H1 (cell line): Measurements from ENCODE around the gene SNED1. TPM values are rescaled to one million over a fixed set of nuclear protein-coding genes. Genes with fewer than 3 reads are reported as not detected.

ENCODE experiments used
- POLR2AphosphoS5 ChIP-seq: IDR thresholded peaks from 2 replicates; pipeline ENCODE4 v1.6.1; 2011; ENCODE audit warnings: low read depth, low read length
- POU5F1 ChIP-seq: IDR thresholded peaks from 2 replicates; pipeline ENCODE4 v1.6.1; 2011; ENCODE audit warnings: low read depth, mild to moderate bottlenecking, low read length, moderate library complexity
- polyA plus RNA-seq, 7 experiments: library from polyadenylated mRNA; depleted of rRNA in 3 of 7; stranded (reverse) in 5 of 7; unstranded in 2 of 7; fragments of >200 nt in 5 of 7; fragments of 200-250 nt in 2 of 7; gene quantifications; 1 replicate in 5 of 7; 2 replicates in 1 of 7; 4 replicates in 1 of 7; pipeline versions ENCODE4 v1.2.1 to v1.2.3, GENCODE V29; 2011 to 2013; ENCODE audit warnings: missing spikeins in 2 of 7, mixed read lengths in 2 of 7
- total RNA-seq: library from RNA; stranded (reverse); fragmentation: NEBNext Ultra II Directional; extraction: Animal tissue kit (Norgen Biotek cat#: 25700); gene quantifications from 2 replicates; pipeline ENCODE4 v1.2.1, GENCODE V29; 2021
- TF ChIP-seq, protein P1 (sequence below): IDR thresholded peaks from 2 replicates; pipeline ENCODE4 v1.6.1; 2011; ENCODE audit warnings: low read depth, mild to moderate bottlenecking, low read length; ENCODE audit not compliant: insufficient read depth
- TF ChIP-seq, protein P2 (sequence below): IDR thresholded peaks from 2 replicates; pipeline ENCODE4 v1.6.1; 2012; ENCODE audit warnings: inconsistent platforms

Gene SNED1
- total and polyA plus RNA-seq, 2 of the 8 experiments (the other 6 are each of a cell fraction or from before 2014, with no cell fraction given), result 1.9 TPM

DNA sequence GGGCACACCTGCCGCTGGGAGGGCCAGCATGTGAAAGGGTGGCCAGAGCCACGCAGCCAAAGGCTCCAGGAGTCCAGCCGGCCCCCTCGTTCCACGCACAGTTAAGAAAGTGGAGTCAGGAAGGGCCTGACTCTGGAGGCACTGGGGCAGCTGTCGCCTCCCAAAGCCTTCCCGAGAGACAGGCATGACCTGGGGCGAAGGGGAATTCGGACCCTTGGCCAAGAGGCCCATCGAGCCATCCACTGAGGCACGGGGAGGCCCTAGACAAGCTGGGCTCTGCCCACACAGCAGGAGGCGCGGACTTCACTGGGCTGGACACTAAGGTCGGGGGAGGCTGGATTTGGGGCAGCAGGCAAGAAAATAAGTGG, 38.5 kb upstream of the SNED1 start (continued):
- TF ChIP-seq, protein P1, sequence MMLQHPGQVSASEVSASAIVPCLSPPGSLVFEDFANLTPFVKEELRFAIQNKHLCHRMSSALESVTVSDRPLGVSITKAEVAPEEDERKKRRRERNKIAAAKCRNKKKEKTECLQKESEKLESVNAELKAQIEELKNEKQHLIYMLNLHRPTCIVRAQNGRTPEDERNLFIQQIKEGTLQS, result no peak
- TF ChIP-seq POU5F1, result no peak
- TF ChIP-seq POLR2AphosphoS5, result no peak
- TF ChIP-seq, protein P2, sequence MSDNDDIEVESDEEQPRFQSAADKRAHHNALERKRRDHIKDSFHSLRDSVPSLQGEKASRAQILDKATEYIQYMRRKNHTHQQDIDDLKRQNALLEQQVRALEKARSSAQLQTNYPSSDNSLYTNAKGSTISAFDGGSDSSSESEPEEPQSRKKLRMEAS, result no peak
